ENCODE data around the gene CFAP77. TPM values are rescaled to one million over a fixed set of nuclear protein-coding genes. Genes with fewer than 3 reads are reported as not detected.

Gene CFAP77
- polyA plus RNA-seq, 3 donors = not detected

DNA sequence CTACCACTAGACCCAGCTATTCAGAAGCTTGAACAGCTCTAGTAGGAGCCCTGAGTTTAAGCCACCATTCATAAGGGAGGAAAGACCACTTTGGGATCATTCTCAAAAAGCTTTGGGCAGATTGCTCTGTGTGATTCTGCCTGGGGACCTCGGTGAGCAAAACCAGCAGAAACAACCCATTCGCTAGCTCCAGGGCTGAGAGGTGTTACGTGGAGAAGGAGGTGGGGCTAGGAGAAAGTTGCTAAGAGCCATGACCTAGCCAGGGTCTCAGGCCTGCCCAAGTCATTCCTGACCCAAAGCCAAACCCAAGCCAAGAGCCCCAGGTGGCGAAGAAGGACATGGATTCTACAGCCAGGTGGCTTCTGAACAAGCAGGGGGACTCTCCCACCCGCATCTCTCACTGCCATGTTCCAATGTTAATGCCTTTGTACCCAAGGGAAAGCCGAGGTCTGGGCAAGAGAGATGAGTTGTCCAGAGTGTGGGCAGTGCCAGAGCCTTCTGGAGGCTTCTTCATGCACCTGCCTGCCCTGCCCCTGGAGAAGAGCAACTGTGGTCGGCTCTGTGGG lies 168.4 kb downstream of the CFAP77 start:
- 28 to 45% (median 29%) methylated on average over 7 of the region's 7 CpGs for WGBS, 3 donors

DNA sequence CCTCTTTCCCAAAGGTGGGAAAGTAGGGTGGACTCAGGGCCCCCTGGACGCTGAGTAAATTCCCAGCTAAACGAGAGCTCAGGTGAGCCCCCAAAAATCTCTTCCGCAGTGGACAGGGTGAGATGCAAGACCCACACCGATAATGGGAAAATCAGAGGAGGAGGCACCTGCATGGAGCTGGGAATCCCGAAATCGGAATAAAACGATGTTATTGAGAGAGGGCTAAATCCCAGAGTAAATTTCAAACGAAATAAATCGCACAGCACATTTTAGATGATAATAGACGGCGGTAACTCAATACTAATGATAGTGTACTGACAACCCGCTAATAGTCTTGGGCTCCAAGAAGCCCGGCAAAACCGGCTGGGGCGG lies 169.4 kb downstream of the CFAP77 start:
- no peak overlapping the region for H3K27ac ChIP-seq (ENCODE audit: low read depth, low read length)
- WGBS, 3 donors = 6 to 9% (median 7%) methylated on average over 15 of the region's 15 CpGs

More for the DNA sequence above, 168.4 kb downstream of the CFAP77 start:
- H3K27ac ChIP-seq (ENCODE audit: low read depth, low read length) = no peak overlapping the region

- 4 to 9% (median 6%) methylated on average over 33 to 36 of the region's 36 CpGs for WGBS, 3 donors
- H3K27ac ChIP-seq (ENCODE audit: low read depth, low read length) = no peak within 1 kb of the TSS
These were observed 172.3 kb downstream of the CFAP77 start, which contains the start of gene BARHL1 for GRCh38 chr9:132582276-132582785. BARHL1 (plus strand) TSS chr9:132582606; CDS start chr9:132582798, 192 bp downstream.

DNA sequence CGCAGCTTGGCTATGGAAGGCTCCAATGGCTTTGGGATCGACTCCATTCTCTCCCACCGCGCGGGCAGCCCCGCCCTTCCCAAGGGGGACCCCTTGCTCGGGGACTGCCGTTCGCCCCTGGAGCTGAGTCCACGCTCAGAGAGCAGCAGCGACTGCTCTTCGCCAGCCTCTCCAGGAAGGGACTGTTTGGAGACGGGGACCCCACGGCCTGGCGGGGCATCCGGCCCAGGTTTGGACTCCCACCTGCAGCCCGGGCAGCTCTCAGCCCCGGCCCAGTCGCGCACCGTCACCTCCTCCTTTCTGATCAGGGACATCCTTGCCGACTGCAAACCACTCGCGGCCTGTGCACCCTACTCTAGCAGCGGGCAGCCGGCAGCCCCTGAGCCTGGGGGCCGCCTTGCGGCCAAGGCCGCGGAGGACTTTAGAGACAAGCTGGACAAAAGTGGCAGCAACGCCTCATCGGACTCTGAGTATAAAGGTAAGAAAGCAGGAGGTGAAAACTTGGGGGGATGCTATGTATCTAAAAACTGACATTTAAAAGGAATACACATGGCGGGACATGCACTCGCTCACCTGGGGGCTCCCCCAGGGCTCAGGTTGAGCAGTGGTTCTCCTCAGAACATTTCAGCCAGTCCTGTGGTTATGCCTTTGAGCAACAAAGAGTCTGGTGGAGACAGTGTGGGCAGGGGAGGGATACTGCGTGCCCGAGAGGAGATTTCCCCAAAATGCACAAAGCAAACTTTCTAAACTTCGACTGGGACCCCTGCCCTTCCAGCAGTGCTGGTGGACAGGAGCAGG lies 173.0 kb downstream of the CFAP77 start:
- WGBS, 3 donors = 9 to 12% (median 11%) methylated on average over 37 of the region's 37 CpGs
- no peak overlapping the region for H3K27ac ChIP-seq (ENCODE audit: low read depth, low read length)

GRCh38 chr9:132583584-132584304 lies 173.7 kb downstream of the CFAP77 start:
- 4 to 9% (median 4%) methylated on average over 8 of the region's 8 CpGs for WGBS, 3 donors
- H3K27ac ChIP-seq (ENCODE audit: low read depth, low read length) = no peak overlapping the region

DNA sequence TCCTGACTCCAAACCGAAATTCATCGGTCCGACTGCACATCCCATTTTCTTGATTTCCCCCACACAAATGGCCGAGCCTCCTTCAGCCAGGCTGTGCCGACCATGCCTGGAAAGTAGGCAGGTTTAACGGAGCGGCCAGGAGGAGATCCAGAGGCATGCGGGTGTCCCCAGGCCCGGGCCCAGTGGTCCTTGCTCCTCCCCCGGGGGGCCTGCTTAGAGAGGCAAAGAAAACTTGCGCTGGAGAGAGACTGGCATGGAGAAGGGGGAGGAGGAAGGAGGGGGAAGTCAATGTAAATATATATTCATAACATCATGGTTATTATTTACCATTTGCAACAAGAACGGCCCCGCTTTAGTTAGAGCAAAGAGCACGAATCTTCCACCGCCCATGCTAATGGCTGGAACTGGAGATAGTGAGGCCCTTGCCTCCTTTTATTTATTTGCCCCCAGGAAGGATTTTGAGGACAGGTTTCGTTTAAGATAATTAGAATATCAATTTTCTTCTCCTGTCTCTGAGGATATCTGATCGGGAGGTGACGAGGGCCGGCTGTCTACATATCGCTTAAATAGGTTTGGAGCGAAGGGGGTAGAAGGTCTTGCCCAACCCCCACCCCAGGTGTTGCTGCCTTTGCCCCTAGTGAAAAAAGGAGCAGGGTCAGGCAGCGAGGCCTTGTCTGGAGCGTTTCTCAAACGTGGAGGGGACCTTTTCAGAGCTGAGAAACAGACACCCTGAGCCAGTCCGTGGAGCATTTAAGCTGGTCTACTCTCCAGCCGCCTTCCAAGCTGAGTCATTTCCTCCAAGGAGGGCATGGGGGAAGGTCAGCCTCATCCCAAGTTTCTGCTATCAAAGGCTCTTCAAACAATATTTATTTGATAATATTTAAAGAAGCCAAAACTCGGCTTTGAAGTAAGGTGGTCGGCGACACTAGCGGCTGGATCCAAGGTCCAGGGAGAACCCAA lies 174.9 kb downstream of the CFAP77 start:
- H3K27ac ChIP-seq (ENCODE audit: low read depth, low read length) = no peak overlapping the region
- 7 to 9% (median 9%) methylated on average over 30 of the region's 30 CpGs for WGBS, 3 donors

- 5 to 8% (median 5%) methylated on average over 42 of the region's 42 CpGs for WGBS, 3 donors
These were observed 176.2 kb downstream of the CFAP77 start for GRCh38 chr9:132585954-132586829.

GRCh38 chr9:132586830-132587591 lies 177.0 kb downstream of the CFAP77 start:
- no peak overlapping the region for H3K27ac ChIP-seq (ENCODE audit: low read depth, low read length)
- WGBS, 3 donors = 3 to 4% (median 3%) methylated on average over 73 to 74 of the region's 74 CpGs

More at GRCh38 chr9:132585954-132586829, 176.2 kb downstream of the CFAP77 start:
- H3K27ac ChIP-seq (ENCODE audit: low read depth, low read length) = no peak overlapping the region

DNA sequence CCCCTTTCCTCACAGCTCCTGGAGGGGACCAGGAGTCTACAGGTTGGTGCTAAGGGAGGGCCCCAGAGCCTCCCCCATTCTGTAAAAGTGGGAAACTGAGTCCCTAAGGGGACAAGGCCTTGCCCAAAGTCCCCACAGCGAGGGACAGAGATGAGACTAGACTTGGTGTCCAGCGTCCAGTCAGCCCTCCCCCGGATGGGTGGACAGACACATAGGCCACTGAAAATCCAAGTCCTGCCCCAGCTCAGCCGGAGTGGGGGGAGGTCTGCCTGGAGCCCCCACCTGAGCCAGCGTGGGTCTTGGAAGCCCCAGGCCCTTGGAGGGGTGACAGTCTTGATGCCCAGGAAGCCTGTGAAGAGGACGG lies 177.6 kb downstream of the CFAP77 start:
- 14 to 16% (median 15%) methylated on average over 5 to 6 of the region's 6 CpGs for WGBS, 3 donors
- H3K27ac ChIP-seq (ENCODE audit: low read depth, low read length) = no peak overlapping the region

DNA sequence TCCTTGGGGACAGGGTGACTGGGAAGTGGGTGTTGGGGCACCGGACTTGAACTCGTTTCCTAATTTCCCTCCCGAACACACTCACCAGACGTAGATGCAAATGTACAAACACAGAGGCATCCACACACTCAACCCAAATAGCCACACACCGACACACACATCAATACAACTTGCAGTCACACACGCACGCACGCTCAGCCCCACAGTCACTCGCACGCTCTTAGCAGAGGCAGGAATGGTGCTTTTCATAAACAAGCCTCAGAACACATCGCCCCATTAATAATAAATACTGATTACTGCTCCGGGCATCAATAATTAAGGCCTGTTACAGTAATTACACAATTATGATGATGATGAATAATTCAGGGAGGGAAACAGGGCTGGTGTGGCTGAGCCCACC lies 178.1 kb downstream of the CFAP77 start:
- H3K27ac ChIP-seq (ENCODE audit: low read depth, low read length) = no peak overlapping the region
- WGBS, 3 donors = 22 to 31% (median 26%) methylated on average over 12 of the region's 12 CpGs

DNA sequence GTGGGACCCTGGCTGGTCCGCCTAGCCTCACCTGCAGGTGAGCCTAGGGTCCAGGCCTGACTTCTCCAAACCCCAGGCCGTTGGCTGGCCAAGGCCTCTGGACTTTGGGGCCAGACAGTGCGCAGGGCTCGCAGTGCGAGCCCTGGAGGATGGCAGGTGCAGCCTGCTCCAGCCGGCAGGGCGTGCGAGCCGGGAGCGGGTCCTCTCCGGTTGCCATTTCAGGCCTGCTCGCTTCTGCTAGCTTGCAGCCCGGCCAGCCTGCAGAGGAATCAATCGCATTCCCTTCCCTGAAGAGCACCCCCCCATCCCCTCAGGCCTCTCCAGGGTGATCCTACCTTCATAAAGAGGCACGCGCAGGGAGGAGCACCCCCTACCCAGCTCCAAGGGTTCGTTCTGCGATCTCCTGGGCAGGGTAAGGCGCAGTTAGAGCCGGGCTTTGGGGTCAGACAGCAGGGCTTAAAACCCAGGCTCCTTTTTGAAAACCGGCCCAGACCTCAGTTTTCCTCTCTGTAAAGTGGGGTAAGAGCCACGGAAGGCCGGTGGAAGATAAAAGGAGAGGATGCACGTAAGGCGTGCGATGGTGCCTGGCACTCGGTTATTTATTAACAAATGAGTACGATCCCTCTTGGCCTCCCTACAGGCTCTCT lies 178.6 kb downstream of the CFAP77 start:
- H3K27ac ChIP-seq (ENCODE audit: low read depth, low read length) = no peak overlapping the region
- WGBS, 3 donors = 6 to 9% (median 7%) methylated on average over 28 of the region's 28 CpGs

GRCh38 chr9:132589148-132590036 lies 179.4 kb downstream of the CFAP77 start:
- 2 to 5% (median 2%) methylated on average over 67 to 83 of the region's 83 CpGs for WGBS, 3 donors

DNA sequence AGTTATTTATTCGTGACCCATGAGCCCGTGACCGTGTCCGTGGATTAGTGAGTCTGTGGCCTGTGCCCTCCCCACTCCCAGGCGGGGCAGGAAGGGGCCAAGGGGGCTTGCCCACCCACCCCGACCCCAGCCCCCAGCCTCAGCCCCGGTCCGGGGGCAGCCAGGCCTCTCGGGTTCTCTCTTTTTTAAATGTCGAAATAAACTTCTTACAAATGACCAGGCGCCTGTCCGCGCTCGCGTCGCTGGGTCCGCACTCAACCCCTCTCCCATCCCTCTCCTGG lies 180.0 kb downstream of the CFAP77 start:
- no peak overlapping the region for H3K27ac ChIP-seq (ENCODE audit: low read depth, low read length)

More at GRCh38 chr9:132589148-132590036, 179.4 kb downstream of the CFAP77 start:
- no peak overlapping the region for H3K27ac ChIP-seq (ENCODE audit: low read depth, low read length)

DNA sequence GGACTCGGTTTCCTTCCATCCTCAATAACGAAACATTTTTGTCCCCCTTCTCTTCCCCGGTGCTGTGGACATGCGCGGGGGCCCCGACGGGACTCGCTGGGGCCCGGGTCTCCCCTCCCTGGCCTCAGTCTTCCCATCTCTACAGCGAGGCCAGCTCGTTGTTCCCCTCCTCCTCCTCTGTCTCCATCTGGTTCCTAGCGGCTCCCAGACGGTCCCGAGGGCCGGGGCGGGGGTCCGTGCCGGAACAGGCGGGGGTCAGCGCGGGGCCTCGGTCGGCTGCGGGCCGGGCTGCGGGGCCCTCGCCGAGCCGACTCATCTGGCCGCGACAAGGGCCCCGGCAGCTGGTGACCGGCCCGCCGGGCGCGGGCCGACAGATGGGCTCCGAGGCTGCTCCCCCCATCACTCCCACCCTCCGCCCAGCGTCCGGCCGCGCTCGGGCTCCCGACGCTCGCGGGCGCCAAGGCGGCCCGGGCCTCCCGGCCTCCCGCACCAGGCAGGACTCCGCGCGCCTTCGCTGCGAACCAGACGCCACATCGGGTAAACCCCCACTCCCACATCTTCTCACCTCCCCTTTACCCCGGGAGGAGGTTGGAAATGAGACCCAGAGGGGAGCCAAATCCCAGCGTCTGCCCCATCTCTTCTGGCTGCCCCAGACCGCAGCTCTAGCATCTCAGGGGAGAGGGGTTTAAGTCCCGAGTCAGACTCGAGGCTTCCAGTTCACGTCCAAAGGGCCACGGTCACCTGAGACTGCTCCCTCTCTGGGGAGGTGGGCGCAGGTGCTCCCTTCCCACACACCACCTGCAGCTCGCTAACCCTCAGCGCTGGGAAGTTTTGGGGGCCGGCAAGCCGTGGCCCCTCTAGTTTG lies 180.5 kb downstream of the CFAP77 start:
- WGBS, 3 donors = 2 to 4% (median 3%) methylated on average over 48 to 73 of the region's 73 CpGs
- no peak overlapping the region for H3K27ac ChIP-seq (ENCODE audit: low read depth, low read length)

More for the DNA sequence above, 180.0 kb downstream of the CFAP77 start:
- 3 to 6% (median 5%) methylated on average over 17 of the region's 17 CpGs for WGBS, 3 donors

Measured in adipose tissue (tissue), 3 donors.